Purkinje cell (primary cell): ENCODE results near the gene LRRC73. TPM values are rescaled to one million over a fixed set of nuclear protein-coding genes. Genes with fewer than 3 reads are reported as not detected.

Source experiments
- polyA plus RNA-seq: library from polyadenylated mRNA; unstranded; fragments of >200 nt; fragmentation: Nextera tagmentation; gene quantifications from 2 replicates; pipeline ENCODE4 v1.2.1, GENCODE V29; 2014

Gene LRRC73, protein sequence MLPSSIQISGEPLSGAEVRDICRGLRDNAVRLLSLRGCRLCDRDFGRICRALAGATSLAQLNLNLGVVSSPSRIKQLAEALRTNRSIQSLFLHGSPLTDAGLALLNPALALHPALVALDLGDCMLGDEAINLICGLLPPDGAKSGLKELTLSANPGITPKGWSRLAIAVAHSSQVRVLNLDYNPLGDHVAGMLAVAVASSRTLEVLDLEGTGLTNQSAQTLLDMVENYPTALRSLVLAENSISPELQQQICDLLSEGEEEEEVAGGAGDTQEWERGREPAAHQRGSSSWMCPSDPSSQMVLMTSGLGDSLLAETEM
- 6.4 and 8.7 TPM in 2 replicates for polyA plus RNA-seq

GRCh38 chr6:43509984-43510826 is at the start of gene LRRC73:
TSS of gene LRRC73 (minus strand) at chr6:43510346. CDS start at chr6:43509785, 561 bp downstream.

GRCh38 chr6:43516697-43517504 is 6.8 kb upstream of the LRRC73 start, which contains the start of the genes POLR1C and YIPF3:
TSS of gene POLR1C (plus strand) at chr6:43517089. CDS start at chr6:43517110, 21 bp downstream.
TSS of gene YIPF3 (minus strand) at chr6:43516926. CDS start at chr6:43516807, 119 bp downstream.

DNA sequence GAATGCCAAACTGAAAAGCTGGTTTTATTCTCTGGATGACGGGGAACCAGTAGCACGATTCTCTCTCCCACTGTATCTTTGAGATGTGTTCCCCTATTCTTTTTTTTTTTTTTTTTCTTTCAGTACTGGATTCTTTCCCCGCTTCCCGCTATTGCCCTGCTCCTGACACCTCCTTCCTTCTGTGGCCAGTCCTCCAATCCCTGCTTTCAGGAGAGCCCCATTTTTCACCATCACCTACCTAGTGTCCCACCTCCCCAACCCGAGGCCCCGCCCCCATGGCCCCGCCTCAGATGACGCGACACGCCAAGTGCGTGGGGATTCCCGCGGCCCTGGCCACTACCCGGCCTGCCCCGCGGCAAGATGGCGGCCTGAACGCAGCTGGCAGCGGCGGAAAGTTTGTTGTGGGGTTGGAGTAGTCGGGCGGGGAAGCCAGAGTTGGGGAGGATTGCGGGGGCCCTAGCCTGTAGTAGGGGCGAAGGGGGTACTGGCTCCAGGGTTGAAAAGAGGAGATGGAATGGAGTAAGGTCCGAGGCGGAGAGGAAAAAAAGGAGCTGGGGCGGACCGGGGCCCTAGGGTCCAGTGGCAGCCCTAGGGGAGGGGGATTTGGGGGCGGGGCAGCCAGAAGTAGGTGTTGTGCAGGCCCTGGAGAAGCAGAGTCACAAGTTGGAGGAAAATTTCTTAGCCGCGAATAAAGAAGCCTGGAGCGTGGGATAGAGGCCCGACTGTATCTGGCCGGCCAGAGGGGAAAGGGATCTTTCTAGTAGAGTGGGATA is 32.7 kb downstream of the LRRC73 start, which contains the start of gene TJAP1:
TSS of gene TJAP1 (plus strand) at position 336 of the 773 bp plus-strand sequence. CDS start 21,432 bp downstream, outside the sequence.

Other genes with a start within 250 kb of the LRRC73 start
- gene SLC22A7, start 212.1 kb downstream of the LRRC73 start, polyA plus RNA-seq = 0.63 TPM in 1 of 2 replicates, not detected in the other
- gene CRIP3, start 201.5 kb downstream of the LRRC73 start, polyA plus RNA-seq = 1.6 and 2.4 TPM in 2 replicates
- 7.5 and 12.4 TPM in 2 replicates for gene ZNF318, start 140.7 kb downstream of the LRRC73 start, polyA plus RNA-seq
- 3.1 and 6.2 TPM in 2 replicates for gene ABCC10, start 82.8 kb downstream of the LRRC73 start, polyA plus RNA-seq
- gene DLK2, start 54.8 kb downstream of the LRRC73 start, polyA plus RNA-seq = 11.0 and 15.0 TPM in 2 replicates
- 0.15 and 0.55 TPM in 2 replicates for gene TJAP1, start 32.8 kb downstream of the LRRC73 start, polyA plus RNA-seq
- 79.4 and 125 TPM in 2 replicates for gene YIPF3, start 6.6 kb upstream of the LRRC73 start, polyA plus RNA-seq
- gene POLR1C, start 6.7 kb upstream of the LRRC73 start, polyA plus RNA-seq = 37.8 and 45.0 TPM in 2 replicates
- gene XPO5, start 65.7 kb upstream of the LRRC73 start, polyA plus RNA-seq = 12.3 and 13.2 TPM in 2 replicates
- 0.32 and 1.6 TPM in 2 replicates for gene POLH, start 65.8 kb upstream of the LRRC73 start, polyA plus RNA-seq
- 4.7 and 7.6 TPM in 2 replicates for gene GTPBP2, start 118.9 kb upstream of the LRRC73 start, polyA plus RNA-seq
- 21.2 and 28.0 TPM in 2 replicates for gene MAD2L1BP, start 125.5 kb upstream of the LRRC73 start, polyA plus RNA-seq
- gene RSPH9, start 134.7 kb upstream of the LRRC73 start, polyA plus RNA-seq = 0.39 TPM in 1 of 2 replicates, not detected in the other
- gene MRPS18A, start 177.4 kb upstream of the LRRC73 start, polyA plus RNA-seq = 85.8 and 91.2 TPM in 2 replicates